Immature natural killer cell (primary cell): Measurements from ENCODE around the gene AP1S1. TPM values are rescaled to one million over a fixed set of nuclear protein-coding genes. Genes with fewer than 3 reads are reported as not detected.
"Not testable (repeated sequence)": the region's sequence is repeated elsewhere in the genome, so short reads cannot be mapped to it uniquely, and the experiment has no call there.

ENCODE experiments used
- DNase-seq, 3 donors: peaks; one replicate each; pipeline ENCODE4 v3.0.0; 2022; ENCODE audit warnings: mixed read lengths in 1 of 3
- H3K27ac Mint-ChIP-seq, 6 donors: one replicate each; pipeline ENCODE4 v1.8.0; 2020; ENCODE audit warnings: mixed read lengths in 6 of 6, mild to moderate bottlenecking in 5 of 6, inconsistent platforms in 4 of 6, moderate library complexity in 3 of 6
- H3K27me3 Mint-ChIP-seq, 3 donors: one replicate each; pipeline ENCODE4 v1.8.0; 2020 to 2021; ENCODE audit warnings: low read depth in 3 of 3, mild to moderate bottlenecking in 3 of 3, mixed read lengths in 3 of 3, moderate library complexity in 3 of 3, inconsistent platforms in 1 of 3
- H3K36me3 Mint-ChIP-seq, 3 donors: one replicate each; pipeline ENCODE4 v1.8.0; 2020; ENCODE audit warnings: mixed read lengths in 3 of 3, inconsistent platforms in 2 of 3, mild to moderate bottlenecking in 2 of 3
- H3K4me1 Mint-ChIP-seq, 2 donors: one replicate each; pipeline ENCODE4 v1.8.0; 2020; ENCODE audit warnings: inconsistent platforms in 2 of 2, mild to moderate bottlenecking in 2 of 2, mixed read lengths in 2 of 2, moderate library complexity in 1 of 2
- H3K4me3 Mint-ChIP-seq, 5 donors: one replicate each; pipeline ENCODE4 v1.8.0; 2020; ENCODE audit warnings: mild to moderate bottlenecking in 5 of 5, mixed read lengths in 5 of 5, inconsistent platforms in 3 of 5, moderate library complexity in 3 of 5
- H3K9me3 Mint-ChIP-seq, 6 donors: one replicate each; pipeline ENCODE4 v1.8.0; 2020; ENCODE audit warnings: mild to moderate bottlenecking in 6 of 6, mixed read lengths in 6 of 6, inconsistent platforms in 4 of 6, moderate library complexity in 3 of 6
- polyA plus RNA-seq, 3 donors: library from polyadenylated mRNA; unstranded; fragments of 300-500 nt; fragmentation: Illumina TruSeq; gene quantifications; one replicate each; pipeline ENCODE4 v1.2.3, GENCODE V29; 2021

AP1S1 gene
- 1 to 10 TPM; 3.3 to 6.0 (median 3.6) TPM for polyA plus RNA-seq

DNA sequence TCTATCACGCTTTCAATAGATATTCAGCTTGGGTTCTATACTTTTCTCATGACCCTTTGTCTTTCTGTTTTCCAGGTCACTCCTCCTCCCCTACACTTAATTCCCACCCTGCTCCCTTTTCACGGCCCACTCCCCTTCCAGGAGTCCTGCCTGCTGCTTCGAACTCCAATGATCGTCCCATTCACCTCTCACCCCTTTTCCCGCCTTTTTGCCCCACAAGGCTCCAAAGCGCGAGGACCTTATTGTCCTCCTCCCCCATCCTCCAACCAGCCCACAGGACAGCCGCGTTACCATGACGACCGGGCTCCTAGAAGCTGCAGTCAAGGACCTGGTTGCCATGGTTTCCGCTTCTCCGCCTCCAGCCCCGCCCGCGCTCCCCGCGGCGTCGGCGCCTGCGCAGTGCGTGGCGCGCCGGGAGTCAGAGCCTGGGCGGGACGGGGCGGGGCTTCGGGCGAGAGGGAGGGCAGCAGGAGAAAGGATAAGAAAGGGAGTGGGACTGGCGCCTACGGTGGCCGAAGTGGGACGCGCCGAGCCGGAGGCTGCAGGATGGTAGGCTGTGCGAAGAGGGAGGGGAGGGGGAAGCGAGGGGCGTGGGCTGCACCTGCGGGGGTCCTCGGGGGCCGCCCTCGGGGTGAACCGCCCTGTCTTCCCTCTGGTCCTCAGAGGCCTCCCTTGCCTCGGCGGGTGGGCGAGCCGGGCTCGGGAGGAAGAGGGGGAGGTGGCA is at the start of gene AP1S1:
AP1S1 (plus strand) TSS at position 508 of the 724 bp plus-strand sequence; CDS start at position 547, 39 bp downstream.
- peaks cover 0 to 5% (median 0%) of the 10 kb centered on the region in 3 donors for H3K36me3 Mint-ChIP-seq
- H3K27me3 Mint-ChIP-seq, result peaks cover 6 to 7% (median 7%) of the 10 kb centered on the region in 3 donors
- H3K27ac Mint-ChIP-seq, result peak within 1 kb of the TSS in 5 of 6 donors; percentile 23 to 76 (median 65)
- peak; percentile 76 to 82 (median 80) for DNase-seq
- H3K4me3 Mint-ChIP-seq, result peak within 1 kb of the TSS; percentile 73 to 87 (median 82)
- H3K9me3 Mint-ChIP-seq, result peaks cover 0 to 2% (median 0%) of the 10 kb centered on the region in 6 donors
- H3K4me1 Mint-ChIP-seq, result peaks cover 11 to 16% of the 10 kb centered on the region in 2 donors

DNA sequence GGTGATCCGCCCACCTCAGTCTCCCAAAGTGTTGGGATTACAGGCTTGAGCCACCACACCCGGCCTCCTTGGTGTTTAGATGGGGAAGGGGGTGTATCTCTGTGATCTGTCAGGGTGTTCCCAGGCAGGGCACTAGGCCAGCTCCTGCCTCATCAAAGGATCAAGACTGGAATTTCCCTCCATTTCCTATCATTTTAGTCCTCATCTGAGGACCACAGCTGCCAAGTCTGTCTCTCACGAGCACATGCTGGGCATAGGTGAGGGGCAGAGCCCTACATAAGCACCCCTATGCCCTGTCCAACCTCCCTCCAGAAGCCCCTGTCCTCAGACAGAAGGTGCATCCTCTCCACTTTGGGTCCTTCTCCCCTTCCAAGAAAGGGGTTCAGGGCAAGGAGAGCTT is 49.5 kb upstream of the AP1S1 start:
- peaks cover 8 to 11% of the 10 kb centered on the region in 2 donors for H3K4me1 Mint-ChIP-seq
- peaks cover 4 to 5% (median 4%) of the 10 kb centered on the region in 3 donors for H3K27me3 Mint-ChIP-seq
- no peaks in the 10 kb centered on the region for H3K36me3 Mint-ChIP-seq
- H3K9me3 Mint-ChIP-seq, result no peaks in the 10 kb centered on the region
- H3K4me3 Mint-ChIP-seq, result no peak overlapping the region
- no peak overlapping the region for H3K27ac Mint-ChIP-seq
- no peak for DNase-seq

DNA sequence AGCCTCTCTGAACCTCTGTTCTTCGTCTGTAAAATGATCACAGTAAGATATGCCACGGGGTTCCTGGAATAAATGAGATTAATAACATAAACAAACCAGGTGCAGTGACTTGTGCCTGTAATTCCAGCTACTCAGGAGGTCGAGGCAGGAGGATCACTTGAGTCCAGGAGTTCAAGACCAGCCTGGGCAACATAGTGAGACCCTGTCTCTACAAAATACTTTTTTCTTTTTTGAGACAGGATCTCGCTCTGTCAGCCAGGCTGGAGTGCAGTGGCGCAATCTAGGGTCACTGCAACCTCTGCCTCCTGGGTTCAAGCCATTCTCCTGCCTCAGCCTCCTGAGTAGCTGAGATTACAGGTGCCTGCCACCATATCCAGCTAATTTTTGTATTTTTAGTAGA is 49.0 kb upstream of the AP1S1 start:
- H3K27me3 Mint-ChIP-seq, H3K36me3 Mint-ChIP-seq, H3K4me1 Mint-ChIP-seq, H3K4me3 Mint-ChIP-seq, H3K9me3 Mint-ChIP-seq, DNase-seq, H3K27ac Mint-ChIP-seq: not testable (repeated sequence)

DNA sequence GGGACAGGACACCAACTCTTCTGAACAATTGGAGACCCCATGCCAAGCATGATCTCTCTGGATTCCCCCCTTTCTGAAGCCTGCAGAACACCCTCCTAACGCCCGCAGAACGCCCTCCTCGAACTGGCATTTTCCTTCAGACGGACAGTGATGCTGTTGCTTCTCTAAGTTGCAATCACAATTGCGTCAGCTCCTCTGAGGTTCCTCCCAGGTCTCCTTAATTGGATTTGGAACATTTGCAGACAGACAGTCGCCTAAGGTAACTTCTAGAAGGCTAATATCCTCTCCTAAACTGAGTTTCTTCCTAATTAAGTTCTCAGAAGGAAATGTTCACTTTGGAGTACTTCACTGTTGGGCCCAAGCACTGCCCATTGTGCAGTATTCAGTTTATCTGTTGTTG is 47.9 kb upstream of the AP1S1 start:
- no peaks in the 10 kb centered on the region for H3K9me3 Mint-ChIP-seq
- DNase-seq, result no peak
- no peak overlapping the region for H3K4me3 Mint-ChIP-seq
- H3K27ac Mint-ChIP-seq, result no peak overlapping the region
- H3K36me3 Mint-ChIP-seq, result no peaks in the 10 kb centered on the region
- no peaks in the 10 kb centered on the region for H3K4me1 Mint-ChIP-seq
- peaks cover 2 to 4% (median 4%) of the 10 kb centered on the region in 3 donors for H3K27me3 Mint-ChIP-seq

DNA sequence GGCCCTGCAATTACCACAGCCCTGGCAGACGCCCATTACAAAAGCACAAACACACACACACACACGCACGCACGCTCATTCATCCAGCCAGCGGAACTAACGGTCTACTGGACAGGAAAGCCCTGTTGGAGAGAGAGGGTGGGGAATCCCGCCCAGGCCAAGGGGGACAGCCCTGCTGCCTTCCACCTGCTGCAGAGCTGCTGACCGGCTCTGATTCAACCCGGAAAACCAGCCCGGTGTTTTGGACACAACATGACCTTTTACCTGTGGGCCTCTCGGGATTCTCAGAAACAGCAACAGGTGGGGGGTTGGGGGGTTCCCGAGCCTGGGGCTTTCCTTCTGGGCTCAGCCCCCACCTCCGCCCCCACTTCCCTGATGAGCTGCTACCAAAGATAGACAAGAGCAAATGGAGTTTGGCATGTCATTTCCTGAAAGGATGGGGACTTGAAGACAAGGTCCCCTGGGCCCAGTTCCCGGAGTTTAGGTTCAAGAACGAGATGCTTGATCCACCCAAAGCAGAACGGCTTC is 45.9 kb upstream of the AP1S1 start:
- Mint-ChIP-seq H3K4me3 (no peak overlapping the region), H3K27ac (no peak overlapping the region), H3K4me1 (no peaks in the 10 kb centered on the region), H3K9me3 (no peaks in the 10 kb centered on the region), H3K27me3 (peaks cover 0 to 4% (median 0%) of the 10 kb centered on the region in 3 donors), H3K36me3 (no peaks in the 10 kb centered on the region)
- DNase-seq, result no peak

DNA sequence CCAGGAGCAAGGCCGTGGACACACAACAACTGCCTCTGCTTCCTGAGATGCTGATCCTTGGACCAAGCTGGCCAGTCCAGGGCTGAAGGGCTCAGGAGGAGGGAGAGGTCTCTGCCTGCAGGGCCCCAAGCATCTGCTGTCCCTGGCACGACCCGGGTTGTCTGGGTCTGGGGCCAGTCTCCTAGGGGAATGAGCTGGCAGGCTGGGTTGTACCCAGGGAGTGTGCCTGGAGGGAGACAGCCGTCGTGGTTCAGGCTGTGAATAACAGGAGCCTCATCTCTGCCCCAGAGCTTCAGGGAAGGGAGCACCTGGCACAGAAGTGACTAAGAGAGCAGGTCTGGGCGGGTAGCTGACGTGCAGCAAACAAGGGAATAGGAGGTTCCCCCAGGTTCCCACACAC is 45.3 kb upstream of the AP1S1 start:
- H3K27ac Mint-ChIP-seq, result no peak overlapping the region
- DNase-seq, result no peak
- no peak overlapping the region for H3K4me3 Mint-ChIP-seq
- no peaks in the 10 kb centered on the region for H3K9me3 Mint-ChIP-seq
- no peaks in the 10 kb centered on the region for H3K36me3 Mint-ChIP-seq
- no peaks in the 10 kb centered on the region for H3K4me1 Mint-ChIP-seq
- peaks cover 0 to 2% (median 0%) of the 10 kb centered on the region in 3 donors for H3K27me3 Mint-ChIP-seq

DNA sequence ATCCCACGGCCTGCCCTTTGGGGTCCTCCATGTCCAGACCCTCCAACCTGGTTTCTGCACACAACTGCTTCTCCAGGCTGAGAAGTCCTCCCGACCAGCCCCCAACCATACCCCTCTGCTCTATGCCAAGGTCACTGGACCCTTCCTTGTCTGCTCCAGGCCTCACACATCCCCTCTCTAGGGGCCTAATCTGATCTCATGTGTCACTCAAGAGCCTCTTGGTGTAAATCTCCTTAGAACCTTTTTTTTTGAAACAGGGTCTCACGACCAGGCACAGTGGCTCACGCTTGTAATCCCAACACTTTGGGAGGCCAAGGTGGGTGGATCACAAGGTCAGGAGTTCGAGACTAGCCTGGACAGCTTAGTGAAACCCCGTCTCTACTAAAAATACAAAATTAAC is 44.9 kb upstream of the AP1S1 start:
- no peaks in the 10 kb centered on the region for H3K4me1 Mint-ChIP-seq
- no peaks in the 10 kb centered on the region for H3K9me3 Mint-ChIP-seq
- H3K4me3 Mint-ChIP-seq, result no peak overlapping the region
- peaks cover 0 to 2% (median 0%) of the 10 kb centered on the region in 3 donors for H3K27me3 Mint-ChIP-seq
- no peak for DNase-seq
- H3K27ac Mint-ChIP-seq, result no peak overlapping the region
- H3K36me3 Mint-ChIP-seq, result no peaks in the 10 kb centered on the region

DNA sequence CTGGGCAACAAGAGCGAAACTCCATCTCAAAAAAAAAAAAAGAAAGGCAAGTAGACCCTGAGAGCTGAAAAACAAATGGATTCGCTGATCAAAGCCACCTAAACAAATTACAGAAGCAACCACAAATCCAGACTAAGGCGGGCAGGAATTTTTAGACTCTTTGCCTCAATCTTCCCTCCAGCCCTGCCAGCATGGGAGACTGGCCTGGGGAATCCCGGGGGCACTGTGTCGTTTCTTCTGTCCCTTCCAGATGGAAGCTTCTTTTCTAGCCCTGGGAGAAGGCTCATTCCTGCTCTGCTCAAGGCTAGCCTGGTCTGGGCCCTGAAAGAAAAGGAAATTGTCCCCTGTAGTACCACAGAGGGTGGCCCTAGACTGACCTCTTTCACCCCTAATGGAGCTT is 43.0 kb upstream of the AP1S1 start:
- no peak for DNase-seq
- no peaks in the 10 kb centered on the region for H3K27me3 Mint-ChIP-seq
- no peaks in the 10 kb centered on the region for H3K4me1 Mint-ChIP-seq
- no peaks in the 10 kb centered on the region for H3K36me3 Mint-ChIP-seq
- H3K27ac Mint-ChIP-seq, result no peak overlapping the region
- H3K4me3 Mint-ChIP-seq, result no peak overlapping the region
- no peaks in the 10 kb centered on the region for H3K9me3 Mint-ChIP-seq

DNA sequence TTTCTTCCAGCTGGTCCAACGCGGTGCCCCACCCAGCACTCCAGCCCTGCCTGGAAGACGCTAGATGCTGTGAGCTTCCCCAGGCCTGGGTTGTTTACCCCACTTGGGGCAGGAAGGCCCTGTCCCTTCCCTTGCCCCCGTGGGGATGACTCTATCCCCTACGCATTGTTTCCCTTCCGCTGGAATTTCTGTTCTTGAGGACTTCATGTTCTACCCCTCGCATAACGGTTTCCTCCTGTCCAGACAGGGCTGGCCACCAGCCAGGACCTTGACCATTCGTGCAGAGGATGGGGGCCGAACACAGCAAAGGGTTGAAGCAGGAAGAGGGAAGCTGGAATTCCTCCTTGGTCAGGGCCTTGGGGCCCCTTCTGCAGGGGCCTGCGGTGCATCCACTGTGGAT is 42.0 kb upstream of the AP1S1 start:
- H3K9me3 Mint-ChIP-seq, result no peaks in the 10 kb centered on the region

DNA sequence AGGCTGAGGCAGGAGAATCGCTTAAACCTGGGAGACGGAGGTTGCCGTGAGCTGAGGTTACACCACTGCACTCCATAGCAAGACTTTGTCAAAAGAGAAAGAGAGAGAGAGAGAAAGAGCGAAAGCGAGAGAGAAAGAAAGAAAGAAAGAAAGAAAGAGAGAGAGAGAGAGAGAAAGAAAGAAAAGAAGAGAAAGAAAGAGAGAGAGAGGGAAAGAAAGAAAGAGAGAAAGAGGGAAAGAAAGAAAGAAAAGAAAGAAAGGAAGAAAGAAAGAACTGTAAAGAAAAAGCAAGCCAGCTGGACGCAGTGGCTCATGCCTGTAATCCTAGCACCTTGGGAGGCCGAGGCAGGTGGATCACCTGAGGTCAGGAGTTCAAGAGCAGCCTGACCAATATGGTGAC is 41.1 kb upstream of the AP1S1 start:
- not testable (repeated sequence) for H3K4me1 Mint-ChIP-seq, DNase-seq, H3K36me3 Mint-ChIP-seq, H3K9me3 Mint-ChIP-seq, H3K27ac Mint-ChIP-seq, H3K4me3 Mint-ChIP-seq, H3K27me3 Mint-ChIP-seq

More for the DNA sequence above, 42.0 kb upstream of the AP1S1 start:
- Mint-ChIP-seq H3K27ac (no peak overlapping the region), H3K4me3 (no peak overlapping the region), H3K27me3 (no peaks in the 10 kb centered on the region), H3K4me1 (no peaks in the 10 kb centered on the region), H3K36me3 (no peaks in the 10 kb centered on the region)
- no peak for DNase-seq

DNA sequence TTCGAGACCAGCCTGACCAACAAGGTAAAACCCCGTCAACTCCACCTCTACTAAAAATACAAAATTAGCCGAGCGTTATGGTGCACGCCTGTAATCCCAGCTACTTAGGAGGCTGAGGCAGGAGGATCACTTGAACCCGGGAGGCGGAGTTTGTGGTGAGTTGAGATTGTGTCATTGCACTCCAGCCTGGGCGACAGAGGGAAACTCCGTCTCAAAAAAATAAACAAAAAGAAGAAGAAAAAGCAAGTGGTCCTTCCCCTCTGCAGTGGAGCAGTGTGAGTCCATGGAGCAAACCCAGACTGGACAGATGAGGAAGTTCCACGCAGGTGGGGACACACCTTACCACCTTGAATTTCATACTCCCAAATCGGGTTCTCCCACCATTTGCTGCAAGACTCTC is 40.4 kb upstream of the AP1S1 start:
- DNase-seq, result no peak
- Mint-ChIP-seq H3K27ac (no peak overlapping the region), H3K27me3 (no peaks in the 10 kb centered on the region), H3K36me3 (no peaks in the 10 kb centered on the region), H3K9me3 (no peaks in the 10 kb centered on the region), H3K4me3 (no peak overlapping the region), H3K4me1 (no peaks in the 10 kb centered on the region)

DNA sequence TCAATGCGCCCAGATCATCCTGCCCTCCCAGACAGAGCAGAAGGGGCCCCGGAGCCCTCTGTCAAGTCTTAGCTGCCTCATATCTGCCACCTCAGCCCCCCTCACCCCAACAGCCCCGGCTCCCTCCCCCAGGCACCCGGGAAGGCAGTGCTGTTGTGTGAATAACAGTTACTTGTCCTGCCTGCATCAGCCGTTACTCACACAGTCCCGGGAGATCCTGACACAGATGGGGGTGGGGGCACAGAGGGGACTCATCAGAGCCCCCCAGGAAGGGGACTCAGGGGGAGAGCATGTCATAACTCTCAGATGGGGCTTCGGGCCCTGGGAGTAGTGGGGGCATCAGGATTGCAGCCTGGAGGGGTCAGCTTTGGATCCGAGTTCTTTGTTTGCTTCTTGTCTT is 39.8 kb upstream of the AP1S1 start:
- H3K27me3 Mint-ChIP-seq, result no peaks in the 10 kb centered on the region
- DNase-seq, result no peak
- H3K36me3 Mint-ChIP-seq, result no peaks in the 10 kb centered on the region
- H3K4me1 Mint-ChIP-seq, result no peaks in the 10 kb centered on the region
- H3K27ac Mint-ChIP-seq, result no peak overlapping the region
- H3K9me3 Mint-ChIP-seq, result no peaks in the 10 kb centered on the region
- no peak overlapping the region for H3K4me3 Mint-ChIP-seq

DNA sequence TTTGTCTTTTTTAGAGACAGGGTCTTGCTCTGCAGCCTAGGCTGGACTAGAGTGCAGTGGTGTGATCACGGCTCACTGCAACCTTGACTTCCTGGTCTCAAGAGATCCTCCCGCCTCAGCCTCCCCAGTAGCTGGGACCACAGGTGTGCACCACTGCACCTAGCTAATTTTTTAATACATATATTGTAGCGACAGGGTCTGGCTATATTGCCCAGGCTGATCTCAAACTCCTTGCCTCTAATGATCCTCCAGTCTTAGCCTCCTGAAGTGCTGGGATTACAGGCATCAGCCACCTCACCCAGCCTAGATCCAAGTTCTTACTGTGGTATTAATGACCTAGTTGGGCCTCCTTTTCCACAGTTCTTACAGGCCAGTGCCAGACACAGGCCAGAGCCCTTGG is 39.1 kb upstream of the AP1S1 start:
- no peaks in the 10 kb centered on the region for H3K9me3 Mint-ChIP-seq

DNA sequence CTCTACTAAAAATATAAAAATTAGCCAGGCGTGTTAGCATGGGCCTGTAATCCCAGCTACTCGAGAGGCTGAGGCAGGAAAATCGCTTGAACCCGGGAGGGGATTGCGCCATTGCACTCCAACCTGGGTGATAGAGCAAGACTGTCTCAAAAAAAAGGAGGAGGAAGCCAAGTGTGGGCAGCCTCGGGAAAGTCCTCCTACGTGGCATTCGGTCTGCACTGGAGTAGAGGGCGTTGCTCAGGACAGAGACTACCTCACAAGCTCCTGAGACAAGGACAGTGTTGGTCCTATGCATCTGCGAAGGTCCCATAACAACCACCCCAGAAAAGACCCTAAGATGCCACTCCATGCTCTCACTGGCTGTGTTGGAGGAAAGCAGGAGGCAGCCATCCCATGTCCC is 37.4 kb upstream of the AP1S1 start:
- no peaks in the 10 kb centered on the region for H3K9me3 Mint-ChIP-seq
- DNase-seq, result no peak
- H3K27ac Mint-ChIP-seq, result no peak overlapping the region
- H3K4me3 Mint-ChIP-seq, result no peak overlapping the region
- H3K4me1 Mint-ChIP-seq, result no peaks in the 10 kb centered on the region
- no peaks in the 10 kb centered on the region for H3K36me3 Mint-ChIP-seq
- H3K27me3 Mint-ChIP-seq, result peaks cover 0 to under 1% (median 0%) of the 10 kb centered on the region in 3 donors

More for the DNA sequence above, 39.1 kb upstream of the AP1S1 start:
- Mint-ChIP-seq H3K4me1 (no peaks in the 10 kb centered on the region), H3K27me3 (no peaks in the 10 kb centered on the region), H3K36me3 (no peaks in the 10 kb centered on the region), H3K4me3 (no peak overlapping the region), H3K27ac (no peak overlapping the region)
- DNase-seq, result no peak

DNA sequence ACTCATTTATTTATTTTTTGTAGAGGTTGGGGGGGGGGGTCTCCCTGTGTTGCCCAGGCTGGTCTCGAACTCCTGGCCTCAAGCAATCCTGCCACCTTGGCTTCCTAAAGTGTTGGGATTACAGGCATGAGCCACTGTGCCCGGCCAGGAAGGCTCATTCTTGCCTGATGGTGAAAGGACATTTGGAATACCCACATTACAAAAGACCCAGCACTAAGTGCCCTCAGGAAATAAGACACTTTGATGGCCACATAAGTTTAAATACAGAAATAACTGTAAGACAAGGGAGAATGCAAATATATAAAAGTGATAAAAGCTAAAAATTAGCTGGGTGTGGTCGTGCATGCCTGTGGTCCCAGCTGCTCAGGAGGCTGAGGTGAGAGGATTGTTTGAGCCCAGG is 35.4 kb upstream of the AP1S1 start:
- Mint-ChIP-seq H3K36me3 (no peaks in the 10 kb centered on the region), H3K9me3 (no peaks in the 10 kb centered on the region), H3K27me3 (peaks cover 0 to 14% (median 6%) of the 10 kb centered on the region in 3 donors), H3K4me1 (no peaks in the 10 kb centered on the region), H3K4me3 (no peak overlapping the region), H3K27ac (no peak overlapping the region)
- DNase-seq, result no peak
